Measurements from ENCODE around the gene TCEA3. TPM values are rescaled to one million over a fixed set of nuclear protein-coding genes. Genes with fewer than 3 reads are reported as not detected.

TCEA3 gene
- total and polyA plus RNA-seq, 2 experiments from 2014 or later = not detected

- TF ChIP-seq ZNF462 (CRISPR knock-in tag; IDR thresholded peaks at IDR 0.05) (no peak), CREB1 (CRISPR knock-in tag; IDR thresholded peaks at IDR 0.05; ENCODE audit: low read depth) (no peak), EZH2 (IDR thresholded peaks at IDR 0.05; ENCODE audit: low read depth, unreplicated experiment) (no peak), JUNB (IDR thresholded peaks at IDR 0.05; ENCODE audit: unreplicated experiment) (no peak), ZNF331 (CRISPR knock-in tag; IDR thresholded peaks at IDR 0.05; ENCODE audit: low read depth) (no peak)
Observed at GRCh38 chr1:23461050-23461449, 36.5 kb upstream of the TCEA3 start (continued).

- Histone ChIP-seq H3F3A (replicated peaks; ENCODE audit: low read depth) (no peaks in the 10 kb centered on the region), H3K27ac (ENCODE audit: low read depth) (no peak overlapping the region), H3K4me2 (no peak overlapping the region), H3K9me2 (ENCODE audit: insufficient read depth) (no peaks in the 10 kb centered on the region), H3K4me3 (no peak overlapping the region), H2AFZ (no peak overlapping the region), H3K36me3 (ENCODE audit: insufficient read depth) (no peaks in the 10 kb centered on the region; the same call in 1 of the 2 replicates), H3K4me1 (ENCODE audit: insufficient read depth) (no peaks in the 10 kb centered on the region), H3K27me3 (ENCODE audit: insufficient read depth) (no peaks in the 10 kb centered on the region), H3K79me2 (replicated peaks; ENCODE audit: insufficient read depth) (peaks cover 4% of the 10 kb centered on the region), H4K20me1 (replicated peaks; ENCODE audit: insufficient read depth) (peaks cover 12% of the 10 kb centered on the region)
- no peak for DNase-seq (ENCODE audit: low spot score)
- no peaks in the 10 kb centered on the region for H3K9me3 Mint-ChIP-seq
- H3K27ac Mint-ChIP-seq = no peak overlapping the region
- no peak overlapping the region for H3K4me3 Mint-ChIP-seq
- H3K4me1 Mint-ChIP-seq = peaks cover 5% of the 10 kb centered on the region; the same call in 2 of the 3 replicates
- H3K27me3 Mint-ChIP-seq (ENCODE audit: insufficient read depth, low read depth, poor library complexity) = peaks cover 9% of the 10 kb centered on the region
- peaks cover 1% of the 10 kb centered on the region; the same call in 1 of the 3 replicates for H3K36me3 Mint-ChIP-seq (ENCODE audit: low read depth)
- ATAC-seq = no peak
- TF ChIP-seq ZNF331 (CRISPR knock-in tag; IDR thresholded peaks at IDR 0.05; ENCODE audit: low read depth) = no peak
- TF ChIP-seq REST (IDR thresholded peaks at IDR 0.05; ENCODE audit: unreplicated experiment) = no peak
- TF ChIP-seq CREB1 (CRISPR knock-in tag; IDR thresholded peaks at IDR 0.05; ENCODE audit: low read depth) = no peak
- no peak for TF ChIP-seq STAT1 (IDR thresholded peaks at IDR 0.05; ENCODE audit: unreplicated experiment)
- no peak for TF ChIP-seq JUNB (IDR thresholded peaks at IDR 0.05; ENCODE audit: unreplicated experiment)
- no peak for TF ChIP-seq EZH2 (IDR thresholded peaks at IDR 0.05; ENCODE audit: low read depth, unreplicated experiment)
- no peak for TF ChIP-seq ETS1 (IDR thresholded peaks at IDR 0.05)
Observed at GRCh38 chr1:23460519-23460918, 36.0 kb upstream of the TCEA3 start.
